Subcutaneous adipose tissue (tissue), 4 donors: Measurements from ENCODE around the gene CNPY1. TPM values are rescaled to one million over a fixed set of nuclear protein-coding genes. Genes with fewer than 3 reads are reported as not detected.
"Not testable (repeated sequence)": the region's sequence is repeated elsewhere in the genome, so short reads cannot be mapped to it uniquely, and the experiment has no call there.

Experiments
- CTCF ChIP-seq: fragments of 450-650 bp; IDR thresholded peaks from one replicate; pipeline ENCODE4 v1.5.1; 2016; ENCODE audit warnings: low read depth, mild to moderate bottlenecking, control low read depth, antibody characterized with exemption, moderate library complexity
- total RNA-seq, 4 donors: library from RNA; depleted of rRNA; stranded (reverse); fragments of >200 nt; gene quantifications; one replicate each; pipeline ENCODE4 v1.1.0, GENCODE V29; 2016

CNPY1 gene
- not detected for total RNA-seq

- TF ChIP-seq CTCF, result not testable (repeated sequence)
Observed at GRCh38 chr7:155546449-155546848, at the start of gene CNPY1. Gene CNPY1 (minus strand): TSS chr7:155546559. CDS start chr7:155545929, 630 bp downstream.

- no peak for TF ChIP-seq CTCF
Observed at GRCh38 chr7:155594961-155595366, 48.6 kb upstream of the CNPY1 start.

GRCh38 chr7:155594163-155594732 is 47.9 kb upstream of the CNPY1 start:
- no peak for TF ChIP-seq CTCF

GRCh38 chr7:155593461-155594162 is 47.3 kb upstream of the CNPY1 start:
- no peak for TF ChIP-seq CTCF

GRCh38 chr7:155591055-155591775 is 44.9 kb upstream of the CNPY1 start:
- TF ChIP-seq CTCF, result no peak

GRCh38 chr7:155590215-155591018 is 44.1 kb upstream of the CNPY1 start:
- no peak for TF ChIP-seq CTCF
